ENCODE data around the gene ACTR3.

- TF ChIP-seq CTCF (conservative IDR thresholded peaks at IDR 0.05; ENCODE audit: low read depth, low read length) (no peak), EZH2phosphoT487 (IDR thresholded peaks at IDR 0.05; ENCODE audit: borderline replicate concordance, low read length) (no peak), EZH2 (IDR thresholded peaks at IDR 0.05; ENCODE audit: low read length, unreplicated experiment) (no peak)
Observed at GRCh38 chr2:113887009-113887792, 2.7 kb upstream of the ACTR3 start.

Measured in PC-3 (cell line).